Type B pancreatic cell (in vitro differentiated cells): Measurements from ENCODE around the gene STAG1. TPM values are rescaled to one million over a fixed set of nuclear protein-coding genes. Genes with fewer than 3 reads are reported as not detected.

Experiments used
- DNase-seq: peaks from one replicate; pipeline ENCODE4 v3.0.0; 2021; ENCODE audit warnings: mixed read lengths; ENCODE audit not compliant: unreplicated experiment; ENCODE audit errors: extremely low spot score
- H3K27ac Mint-ChIP-seq: 2 replicates; pipeline ENCODE4 v1.8.0; 2021; ENCODE audit warnings: mild to moderate bottlenecking, mixed read lengths
- H3K27me3 Mint-ChIP-seq: 2 replicates; pipeline ENCODE4 v1.8.0; 2021; ENCODE audit warnings: mixed read lengths
- H3K36me3 Mint-ChIP-seq: 2 replicates; pipeline ENCODE4 v1.8.0; 2021; ENCODE audit warnings: mixed read lengths
- H3K4me1 Mint-ChIP-seq: one replicate; pipeline ENCODE4 v1.8.0; 2021; ENCODE audit warnings: mixed read lengths; ENCODE audit not compliant: unreplicated experiment
- H3K4me3 Mint-ChIP-seq: 2 replicates; pipeline ENCODE4 v1.8.0; 2021; ENCODE audit warnings: mild to moderate bottlenecking, mixed read lengths
- H3K9me3 Mint-ChIP-seq: 2 replicates; pipeline ENCODE4 v1.8.0; 2021; ENCODE audit warnings: mixed read lengths
- CTCF ChIP-seq: fragments of 200-600 bp; sonication (generic); conservative IDR thresholded peaks from 2 replicates; pipeline ENCODE4 v1.5.0; 2021; ENCODE audit warnings: antibody characterized with exemption, mild to moderate bottlenecking
- total RNA-seq: library from RNA; stranded (reverse); gene quantifications from 2 replicates; pipeline ENCODE4 v1.2.1, GENCODE V29; 2021; ENCODE audit warnings: low replicate concordance

The STAG1 gene
- total RNA-seq, 1 donor from 2014 or later: 45.5 TPM

DNA sequence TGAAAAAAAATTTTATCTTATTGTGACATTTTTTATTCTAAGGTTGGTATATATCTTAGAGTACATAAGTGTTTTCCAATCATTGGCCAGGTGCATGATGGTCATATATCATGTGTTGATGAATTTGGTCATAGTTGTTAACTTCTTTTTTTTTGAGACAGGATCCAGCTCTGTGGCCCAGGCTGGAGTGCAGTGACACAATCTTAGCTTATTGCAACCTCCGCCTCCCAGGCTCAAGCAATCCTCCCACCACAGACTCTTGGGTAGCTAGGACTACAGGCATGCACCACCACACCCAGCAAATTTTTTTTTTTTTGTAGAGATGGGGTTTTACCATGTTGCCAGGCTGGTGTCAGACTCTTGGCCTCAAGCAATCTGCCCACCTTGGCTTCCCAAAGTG lies 458.0 kb downstream of the STAG1 start:
- Mint-ChIP-seq H3K4me1 (no peaks in the 10 kb centered on the region), H3K4me3 (no peak overlapping the region), H3K27ac (no peak overlapping the region), H3K9me3 (no peaks in the 10 kb centered on the region), H3K36me3 (peaks cover 40% of the 10 kb centered on the region), H3K27me3 (no peaks in the 10 kb centered on the region)
- DNase-seq: no peak
- no peak for TF ChIP-seq CTCF

DNA sequence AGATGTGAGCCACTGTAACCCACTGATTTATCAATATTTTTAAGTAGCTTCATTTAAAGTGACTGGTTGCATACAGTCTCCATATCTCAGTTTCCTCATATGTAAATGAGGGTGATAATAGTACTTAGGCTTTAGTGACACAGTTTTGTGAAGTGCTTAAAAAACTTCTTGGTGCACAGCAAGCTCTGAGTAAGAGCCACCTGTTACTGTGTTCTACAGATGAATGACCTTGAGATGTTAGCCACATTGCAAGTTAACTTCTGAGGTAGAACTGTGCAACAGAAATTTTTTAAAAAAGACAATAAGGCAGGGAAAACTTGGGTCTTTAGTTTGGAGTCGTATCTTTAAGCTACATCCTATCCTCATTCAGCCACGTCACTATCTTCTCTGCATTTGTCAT lies 458.9 kb downstream of the STAG1 start:
- Mint-ChIP-seq H3K9me3 (no peaks in the 10 kb centered on the region), H3K4me3 (no peak overlapping the region), H3K36me3 (peaks cover 36% of the 10 kb centered on the region), H3K27me3 (no peaks in the 10 kb centered on the region), H3K27ac (no peak overlapping the region), H3K4me1 (no peaks in the 10 kb centered on the region)
- DNase-seq: no peak
- no peak for TF ChIP-seq CTCF

DNA sequence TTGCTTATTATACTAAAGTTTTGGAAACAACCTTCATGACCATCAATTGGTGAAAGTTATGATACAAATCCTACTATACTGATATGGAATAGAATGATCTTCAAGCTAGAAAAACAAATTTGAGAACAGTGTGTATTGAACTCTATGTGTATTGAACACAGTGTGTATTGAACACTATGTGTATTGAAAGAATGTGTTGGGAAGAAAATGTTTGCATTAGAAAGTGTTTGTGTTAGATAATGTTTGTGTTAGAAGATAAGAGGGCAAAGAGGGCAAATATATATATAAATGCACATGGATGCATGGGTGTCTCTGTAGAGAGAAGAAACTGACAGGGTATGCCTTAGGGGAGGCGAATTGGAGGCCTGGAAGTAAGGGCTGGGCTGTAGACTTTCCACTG lies 459.7 kb downstream of the STAG1 start:
- Mint-ChIP-seq H3K9me3 (no peaks in the 10 kb centered on the region), H3K27ac (no peak overlapping the region), H3K4me1 (no peaks in the 10 kb centered on the region), H3K4me3 (no peak overlapping the region), H3K27me3 (no peaks in the 10 kb centered on the region), H3K36me3 (peaks cover 38% of the 10 kb centered on the region)
- TF ChIP-seq CTCF: no peak
- DNase-seq: no peak

DNA sequence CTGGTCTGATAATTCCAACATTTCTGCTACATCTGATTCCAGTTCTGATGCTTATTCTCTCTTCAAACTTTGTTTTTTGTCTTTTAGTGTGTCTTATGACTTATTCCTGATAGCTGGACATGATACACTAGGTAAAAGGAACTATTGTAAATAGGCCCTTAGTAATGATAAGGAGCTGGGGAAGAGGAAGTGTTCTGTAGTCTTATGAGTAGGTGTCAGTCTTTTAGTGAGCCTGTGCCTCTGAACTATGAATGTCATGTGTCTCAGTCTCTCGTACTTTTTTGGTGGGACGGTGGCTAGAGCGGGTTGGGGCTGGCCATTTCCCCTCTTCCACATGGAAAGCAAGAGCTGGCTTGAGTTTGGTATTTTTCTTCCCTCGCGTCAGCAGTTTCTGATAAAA lies 460.9 kb downstream of the STAG1 start:
- H3K27ac Mint-ChIP-seq: no peak overlapping the region

More for the DNA sequence above, 460.9 kb downstream of the STAG1 start:
- Mint-ChIP-seq H3K36me3 (peaks cover 30% of the 10 kb centered on the region), H3K9me3 (no peaks in the 10 kb centered on the region), H3K4me1 (no peaks in the 10 kb centered on the region), H3K4me3 (no peak overlapping the region), H3K27me3 (no peaks in the 10 kb centered on the region)
- DNase-seq: no peak
- TF ChIP-seq CTCF: no peak

Other genes starting within 250 kb of the STAG1 start
- 3.7 and 5.8 TPM in 2 replicates for gene SLC35G2, start 66.7 kb upstream of the STAG1 start, total RNA-seq
- 24.3 and 28.6 TPM in 2 replicates for gene NCK1, start 109.8 kb upstream of the STAG1 start, total RNA-seq
- gene IL20RB, start 205.6 kb upstream of the STAG1 start, total RNA-seq: 0.31 and 0.56 TPM in 2 replicates